K562 (cell line): ENCODE data around the gene SYNGR3. TPM values are rescaled to one million over a fixed set of nuclear protein-coding genes. Genes with fewer than 3 reads are reported as not detected.

Experiments used
- ATAC-seq: fragments of 200-7000 bp; cut with Tn5 transposase; 3 replicates; pipeline ENCODE4 v1.9.1; 2020; ENCODE audit warnings: moderate library complexity
- BruUV-seq: library from RNA; stranded (reverse); fragments of 400-500 nt; replicated peaks from 2 replicates; lab custom pipeline; 2021; lab: Mats Ljungman, UMichigan
- CTCF ChIA-PET: fragments of 300-600 bp; formaldehyde crosslinking; extraction: SDS; loops from one replicate; lab custom pipeline; 2021; ENCODE audit warnings: low intra/inter-chr PET ratio; lab: Yijun Ruan, JAX
- POLR2A ChIA-PET: fragments of 300-600, 350-650 bp; sonication (Branson Sonifier 250); formaldehyde crosslinking; extraction: SDS; loops from one replicate; lab custom pipeline; 2021; ENCODE audit warnings: antibody characterized with exemption, inconsistent platforms; lab: Yijun Ruan, JAX
- DNase-seq, 4 experiments: peaks; one replicate each; pipeline versions ENCODE4 v3.0.0 to v3.0.0-alpha.2; 2011 to 2018; ENCODE audit warnings: low spot score in 3 of 4, mixed read lengths in 3 of 4; ENCODE audit errors: extremely low read depth in 1 of 4
- FAIRE-seq: peaks from 2 replicates; lab custom pipeline; 2011; peaks lifted over from hg19 to GRCh38; lab: Jason Lieb, UNC
- H2AFZ ChIP-seq: 2 replicates; pipeline ENCODE4 v1.6.0; 2011; ENCODE audit warnings: low read depth, low read length, control low read depth, inconsistent platforms
- H3K27ac ChIP-seq: fragments of 200-600 bp; 3 replicates; pipeline ENCODE4 v1.8.0; 2011; ENCODE audit warnings: low read depth, mild to moderate bottlenecking, control low read depth, inconsistent platforms, low read length, moderate library complexity, mixed read lengths; ENCODE audit errors: extremely low read depth
- H3K27me3 ChIP-seq, 2 experiments: fragments of 300-600 bp in 1 of 2; 2 replicates in 1 of 2; 3 replicates in 1 of 2; pipeline versions ENCODE4 v1.6.0 to v1.8.0; 2011; ENCODE audit warnings: inconsistent platforms in 2 of 2, low read length in 2 of 2, mild to moderate bottlenecking in 1 of 2, mixed read lengths in 1 of 2, moderate library complexity in 1 of 2; ENCODE audit not compliant: control insufficient read depth in 2 of 2, insufficient read depth in 2 of 2
- H3K36me3 ChIP-seq: fragments of 300-600 bp; 3 replicates; pipeline ENCODE4 v1.8.0; 2011; ENCODE audit warnings: mild to moderate bottlenecking, low read length, inconsistent platforms; ENCODE audit not compliant: control insufficient read depth, insufficient read depth
- H3K4me1 ChIP-seq, 2 experiments: fragments of 200-600 bp in 1 of 2; replicated peaks in 1 of 2; 2 replicates in 1 of 2; 3 replicates in 1 of 2; pipeline versions ENCODE4 v1.5.1 to v1.8.0; 2011; ENCODE audit warnings: inconsistent platforms in 2 of 2, low read length in 2 of 2, mild to moderate bottlenecking in 1 of 2, mixed read lengths in 1 of 2, moderate library complexity in 1 of 2; ENCODE audit not compliant: control insufficient read depth in 2 of 2, insufficient read depth in 2 of 2
- H3K4me2 ChIP-seq: 2 replicates; pipeline ENCODE4 v1.6.1; 2011; ENCODE audit warnings: low read length, control low read depth, inconsistent platforms, mixed read lengths; ENCODE audit not compliant: insufficient read depth
- H3K4me3 ChIP-seq: fragments of 200-600 bp; sonication (generic), shearing (Covaris generic); 2 replicates; pipeline ENCODE4 v1.5.1; 2016; ENCODE audit warnings: control low read depth, inconsistent platforms
- H3K79me2 ChIP-seq: fragments of 200-600 bp; 3 replicates; pipeline ENCODE4 v1.8.0; 2011; ENCODE audit warnings: low read length, inconsistent platforms; ENCODE audit not compliant: control insufficient read depth, insufficient read depth
- H3K9ac ChIP-seq, 2 experiments: 2 replicates each; pipeline versions ENCODE4 v1.6.0 to v1.6.1; 2011; ENCODE audit warnings: low read depth in 2 of 2, low read length in 2 of 2, control low read depth in 1 of 2, inconsistent platforms in 1 of 2, mild to moderate bottlenecking in 1 of 2, mixed read lengths in 1 of 2; ENCODE audit not compliant: insufficient read depth in 1 of 2
- H3K9me1 ChIP-seq: one replicate; pipeline ENCODE4 v1.6.0; 2011; ENCODE audit warnings: inconsistent platforms, mild to moderate bottlenecking, low read length, moderate library complexity; ENCODE audit not compliant: control insufficient read depth, insufficient read depth
- H3K9me3 ChIP-seq: replicated peaks from 2 replicates; pipeline ENCODE4 v1.5.1; 2011; ENCODE audit warnings: low read depth, low read length, inconsistent platforms; ENCODE audit not compliant: control insufficient read depth, insufficient read depth
- H4K20me1 ChIP-seq: replicated peaks from 2 replicates; pipeline ENCODE4 v1.6.1; 2011; ENCODE audit warnings: low read length, inconsistent platforms, mixed read lengths; ENCODE audit not compliant: control insufficient read depth, insufficient read depth
- ATF1 ChIP-seq, 2 experiments: fragments of 450-650 bp in 1 of 2; IDR thresholded peaks; 2 replicates each; pipeline ENCODE4 v1.6.1; 2016; ENCODE audit warnings: missing compliant biosample characterization in 1 of 2, missing genetic modification characterization in 1 of 2
- FUS ChIP-seq: fragments of 200-400 bp; formaldehyde crosslinking; optimal IDR thresholded peaks from 2 replicates; pipeline ENCODE3; 2017; ENCODE audit warnings: low read depth, low read length
- GATAD2A ChIP-seq: fragments of 450-650 bp; IDR thresholded peaks from 2 replicates; pipeline ENCODE4 v1.6.1; 2017
- POLR2G ChIP-seq: fragments of 200-400 bp; formaldehyde crosslinking; IDR thresholded peaks from 2 replicates; pipeline ENCODE4 v1.6.1; 2017; ENCODE audit warnings: low read depth, mild to moderate bottlenecking, antibody characterized with exemption, low read length, moderate library complexity
- PRPF4 ChIP-seq: fragments of 200-400 bp; formaldehyde crosslinking; IDR thresholded peaks from one replicate; pipeline ENCODE4 v1.6.1; 2017; ENCODE audit warnings: low read length, low read depth, mild to moderate bottlenecking; ENCODE audit not compliant: insufficient read depth, poor library complexity, severe bottlenecking
- RBM22 ChIP-seq: fragments of 200-400 bp; formaldehyde crosslinking; IDR thresholded peaks from 2 replicates; pipeline ENCODE4 v1.6.1; 2018; ENCODE audit warnings: low read length, low read depth; ENCODE audit not compliant: poor library complexity, severe bottlenecking
- SIRT6 ChIP-seq: IDR thresholded peaks from one replicate; pipeline ENCODE4 v1.6.1; 2012; ENCODE audit warnings: low read depth, mild to moderate bottlenecking, control low read depth, inconsistent platforms, low read length, moderate library complexity
- ZNF586 ChIP-seq: fragments of 450-650 bp; formaldehyde crosslinking; conservative IDR thresholded peaks from 2 replicates; pipeline ENCODE4 v1.4.0; 2020; ENCODE audit warnings: mild to moderate bottlenecking, moderate library complexity
- WGBS: fragments of 100-300 bp; shearing (Covaris generic); methylation state at CpG from one replicate; pipeline ENCODE4 v1.1.6; 2016; ENCODE audit warnings: low coverage, mixed read lengths; ENCODE audit not compliant: insufficient coverage; ENCODE audit errors: missing lambda C conversion rate; 5-methylcytosine and 5-hydroxymethylcytosine counted together
- in situ Hi-C: fragments of 300-500 bp; cut with MboI; formaldehyde crosslinking; loops from 4 replicates; pipeline ENCODE4 v1.15.0; 2018; ENCODE audit warnings: inconsistent platforms, mixed read lengths
- intact Hi-C: fragments of 100-400 bp; cut with micrococcal nuclease; formaldehyde crosslinking; loops from 2 replicates; pipeline ENCODE4 v1.14.2; 2022
- polyA plus RNA-seq, 8 experiments: library from polyadenylated mRNA; depleted of rRNA in 4 of 8; stranded (reverse) in 5 of 8; unstranded in 3 of 8; fragments of >200 nt; fragmentation: Nextera tagmentation in 2 of 8; fragmentation: Illumina TruSeq in 1 of 8; extraction: Ambion mirVana in 2 of 8; extraction: Trizol in 1 of 8; gene quantifications; 2 replicates each; pipeline versions ENCODE4 v1.2.1 to v1.2.3, GENCODE V29; 2011 to 2014; ENCODE audit warnings: inconsistent platforms in 1 of 8, missing spikeins in 1 of 8
- total RNA-seq, 7 experiments: library from RNA; depleted of rRNA in 6 of 7; stranded (reverse); fragments of >200 nt in 6 of 7; fragmentation: Illumina TruSeq in 2 of 7; extraction: Trizol in 2 of 7; gene quantifications; 2 replicates each; pipeline versions ENCODE4 v1.2.1 to v1.2.3, GENCODE V29; 2011 to 2021; ENCODE audit warnings: low replicate concordance in 1 of 7
- TF ChIP-seq, protein P1 (sequence below): fragments of 450-650 bp; formaldehyde crosslinking; IDR thresholded peaks from 2 replicates; pipeline ENCODE4 v1.4.0; 2020; ENCODE audit warnings: mild to moderate bottlenecking, mixed read lengths
- TF ChIP-seq, protein P2 (sequence below), 3 experiments: fragments of 200-800 bp in 1 of 3; sonication (Bioruptor generic) in 1 of 3; sonication (generic) in 1 of 3; formaldehyde crosslinking in 1 of 3; IDR thresholded peaks; 2 replicates each; pipeline versions ENCODE4 v1.6.1 to v1.8.0; 2016 to 2022; ENCODE audit warnings: mild to moderate bottlenecking in 2 of 3, missing compliant biosample characterization in 2 of 3, missing genetic modification characterization in 2 of 3, missing genetic modification reagents in 1 of 3
- TF ChIP-seq, protein P3 (sequence below): sonication (generic); formaldehyde crosslinking; IDR thresholded peaks from 2 replicates; pipeline ENCODE4 v1.8.1; 2023; ENCODE audit warnings: mild to moderate bottlenecking, missing genetic modification reagents
- TF ChIP-seq, protein P4 (sequence below): fragments of 450-650 bp; IDR thresholded peaks from 2 replicates; pipeline ENCODE4 v1.6.1; 2017; ENCODE audit warnings: antibody characterized with exemption

Gene SYNGR3
- total and polyA plus RNA-seq, 9 of the 15 experiments (the other 6 are each of a cell fraction or from before 2014, with no cell fraction given): 3.7 to 69.2 (median 36.3) TPM

DNA sequence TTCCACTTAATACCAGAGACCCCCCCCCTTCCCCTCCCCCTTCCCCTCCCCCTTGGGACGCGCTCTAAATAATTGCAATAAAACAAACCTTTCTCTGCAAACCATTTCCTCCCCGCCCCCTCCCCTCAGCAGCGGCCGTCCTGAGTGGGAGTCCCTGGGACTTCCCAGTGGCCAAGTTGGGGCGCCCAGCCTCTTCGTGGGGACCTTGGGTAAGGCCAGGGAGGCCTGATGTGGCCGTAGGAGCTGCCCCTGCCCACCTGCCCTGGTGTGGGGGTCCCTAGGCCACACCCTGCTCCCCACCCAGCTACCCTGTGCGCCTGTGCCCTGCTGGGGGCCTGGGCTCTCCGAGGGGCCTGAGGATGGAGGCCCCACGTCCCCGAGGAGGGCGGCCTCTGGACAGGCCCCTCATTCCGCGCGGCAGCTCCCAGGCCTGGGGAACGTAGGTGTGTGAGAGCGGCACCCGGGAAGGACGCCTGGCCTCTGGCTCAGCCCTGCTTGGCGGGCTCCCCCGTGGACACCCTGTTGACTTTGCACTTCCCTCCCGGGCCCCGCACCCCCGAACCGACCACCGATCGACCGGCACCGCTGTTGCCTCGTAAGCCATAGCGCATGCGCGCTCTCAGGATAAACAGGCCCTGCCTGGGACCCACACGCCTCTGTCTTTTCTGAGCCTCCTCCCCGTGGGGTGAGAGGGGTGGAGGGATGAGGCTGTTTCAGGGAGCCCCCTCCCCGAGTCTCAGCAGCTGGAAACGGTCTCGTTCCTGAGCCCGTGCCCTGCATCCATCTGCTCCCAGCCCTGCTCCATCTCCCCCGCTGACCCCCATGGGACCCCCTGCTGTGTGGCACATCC, 48.8 kb downstream of the SYNGR3 start:
- Histone ChIP-seq H3K9me3 (no peaks in the 10 kb centered on the region), H4K20me1 (no peaks in the 10 kb centered on the region), H3K9ac (peak overlapping the region in 1 of 2 experiments; percentile 79; a peak in 2 of 4 replicates), H2AFZ (no peak overlapping the region), H3K9me1 (no peaks in the 10 kb centered on the region), H3K4me1 (peaks cover 7 to 93% of the 10 kb centered on the region in 2 experiments; a peak in 4 of 5 replicates), H3K4me3 (no peak overlapping the region), H3K27ac (no peak overlapping the region), H3K79me2 (peaks cover 8% of the 10 kb centered on the region; the same call in 1 of the 3 replicates), H3K4me2 (no peak overlapping the region), H3K27me3 (no peaks in the 10 kb centered on the region), H3K36me3 (peaks cover 23% of the 10 kb centered on the region; the same call in 1 of the 3 replicates)
- intact Hi-C loops (no loop called here), in situ Hi-C loops (no loop called here)
- FAIRE-seq (no peak), DNase-seq (no peak), ATAC-seq (no peak)
- no TSS peak for BruUV-seq
- POLR2A ChIA-PET: interaction anchor here (0.6 to 1.6 kb wide), 4 partner anchors 8 to 430 kb away, joined by 3 to 6 read pairs (median 4); partner anchors contain the start of genes RPS2 and TSC2
- 85% methylated on average over 31 of the region's 41 CpGs for WGBS
- CTCF ChIA-PET: interaction anchor here (0.6 kb wide), 1 partner anchor 643 kb away, joined by 3 read pairs; no protein-coding TSS in a partner anchor
- TF ChIP-seq FUS: no peak
- TF ChIP-seq RBM22: peak; percentile 13
- no peak for TF ChIP-seq SIRT6
- peak; percentile 11; the same call in 1 of the 2 replicates for TF ChIP-seq POLR2G
- no peak for TF ChIP-seq GATAD2A
- TF ChIP-seq, protein P1, sequence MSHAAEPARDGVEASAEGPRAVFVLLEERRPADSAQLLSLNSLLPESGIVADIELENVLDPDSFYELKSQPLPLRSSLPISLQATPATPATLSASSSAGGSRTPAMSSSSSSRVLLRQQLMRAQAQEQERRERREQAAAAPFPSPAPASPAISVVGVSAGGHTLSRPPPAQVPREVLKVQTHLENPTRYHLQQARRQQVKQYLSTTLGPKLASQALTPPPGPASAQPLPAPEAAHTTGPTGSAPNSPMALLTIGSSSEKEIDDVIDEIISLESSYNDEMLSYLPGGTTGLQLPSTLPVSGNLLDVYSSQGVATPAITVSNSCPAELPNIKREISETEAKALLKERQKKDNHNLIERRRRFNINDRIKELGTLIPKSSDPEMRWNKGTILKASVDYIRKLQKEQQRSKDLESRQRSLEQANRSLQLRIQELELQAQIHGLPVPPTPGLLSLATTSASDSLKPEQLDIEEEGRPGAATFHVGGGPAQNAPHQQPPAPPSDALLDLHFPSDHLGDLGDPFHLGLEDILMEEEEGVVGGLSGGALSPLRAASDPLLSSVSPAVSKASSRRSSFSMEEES: no peak
- no peak for TF ChIP-seq ZNF586 (CRISPR knock-in tag)
- TF ChIP-seq, protein P2, sequence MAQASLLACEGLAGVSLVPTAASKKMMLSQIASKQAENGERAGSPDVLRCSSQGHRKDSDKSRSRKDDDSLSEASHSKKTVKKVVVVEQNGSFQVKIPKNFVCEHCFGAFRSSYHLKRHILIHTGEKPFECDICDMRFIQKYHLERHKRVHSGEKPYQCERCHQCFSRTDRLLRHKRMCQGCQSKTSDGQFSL (CRISPR knock-in tag; IDR thresholded peaks at IDR 0.05): 0 out of 2 replicates have a peak, but pooled peaks have one; percentile 30
- TF ChIP-seq, protein P2 (tag; IDR thresholded peaks at IDR 0.05): 0 out of 4 replicates have a peak, but pooled peaks of 1 of the 2 experiments have one; percentile 25
- TF ChIP-seq, protein P3, sequence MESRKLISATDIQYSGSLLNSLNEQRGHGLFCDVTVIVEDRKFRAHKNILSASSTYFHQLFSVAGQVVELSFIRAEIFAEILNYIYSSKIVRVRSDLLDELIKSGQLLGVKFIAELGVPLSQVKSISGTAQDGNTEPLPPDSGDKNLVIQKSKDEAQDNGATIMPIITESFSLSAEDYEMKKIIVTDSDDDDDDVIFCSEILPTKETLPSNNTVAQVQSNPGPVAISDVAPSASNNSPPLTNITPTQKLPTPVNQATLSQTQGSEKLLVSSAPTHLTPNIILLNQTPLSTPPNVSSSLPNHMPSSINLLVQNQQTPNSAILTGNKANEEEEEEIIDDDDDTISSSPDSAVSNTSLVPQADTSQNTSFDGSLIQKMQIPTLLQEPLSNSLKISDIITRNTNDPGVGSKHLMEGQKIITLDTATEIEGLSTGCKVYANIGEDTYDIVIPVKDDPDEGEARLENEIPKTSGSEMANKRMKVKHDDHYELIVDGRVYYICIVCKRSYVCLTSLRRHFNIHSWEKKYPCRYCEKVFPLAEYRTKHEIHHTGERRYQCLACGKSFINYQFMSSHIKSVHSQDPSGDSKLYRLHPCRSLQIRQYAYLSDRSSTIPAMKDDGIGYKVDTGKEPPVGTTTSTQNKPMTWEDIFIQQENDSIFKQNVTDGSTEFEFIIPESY: peak; percentile 86
- TF ChIP-seq PRPF4: no peak
- TF ChIP-seq, protein P4, sequence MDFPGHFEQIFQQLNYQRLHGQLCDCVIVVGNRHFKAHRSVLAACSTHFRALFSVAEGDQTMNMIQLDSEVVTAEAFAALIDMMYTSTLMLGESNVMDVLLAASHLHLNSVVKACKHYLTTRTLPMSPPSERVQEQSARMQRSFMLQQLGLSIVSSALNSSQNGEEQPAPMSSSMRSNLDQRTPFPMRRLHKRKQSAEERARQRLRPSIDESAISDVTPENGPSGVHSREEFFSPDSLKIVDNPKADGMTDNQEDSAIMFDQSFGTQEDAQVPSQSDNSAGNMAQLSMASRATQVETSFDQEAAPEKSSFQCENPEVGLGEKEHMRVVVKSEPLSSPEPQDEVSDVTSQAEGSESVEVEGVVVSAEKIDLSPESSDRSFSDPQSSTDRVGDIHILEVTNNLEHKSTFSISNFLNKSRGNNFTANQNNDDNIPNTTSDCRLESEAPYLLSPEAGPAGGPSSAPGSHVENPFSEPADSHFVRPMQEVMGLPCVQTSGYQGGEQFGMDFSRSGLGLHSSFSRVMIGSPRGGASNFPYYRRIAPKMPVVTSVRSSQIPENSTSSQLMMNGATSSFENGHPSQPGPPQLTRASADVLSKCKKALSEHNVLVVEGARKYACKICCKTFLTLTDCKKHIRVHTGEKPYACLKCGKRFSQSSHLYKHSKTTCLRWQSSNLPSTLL: no peak
- no peak for TF ChIP-seq ATF1 (CRISPR knock-in tag; IDR thresholded peaks at IDR 0.05)
- no peak for TF ChIP-seq ATF1 (tag; IDR thresholded peaks at IDR 0.05)
